Activated naive CD4-positive, alpha-beta T cell treated with anti-CD3 and anti-CD28 coated beads, Interleukin-2, amount 50 U/mL, for 24 hours (primary cell): ENCODE data around the gene PTPRD.

Experiments used
- H3K27ac Mint-ChIP-seq: one replicate; pipeline ENCODE4 v1.8.0; 2021; ENCODE audit warnings: mild to moderate bottlenecking, mixed read lengths
- H3K27me3 Mint-ChIP-seq: one replicate; pipeline ENCODE4 v1.8.0; 2021; ENCODE audit warnings: mixed read lengths
- H3K36me3 Mint-ChIP-seq: one replicate; pipeline ENCODE4 v1.8.0; 2021; ENCODE audit warnings: mixed read lengths
- H3K4me1 Mint-ChIP-seq: one replicate; pipeline ENCODE4 v1.8.0; 2021; ENCODE audit warnings: mixed read lengths
- H3K4me3 Mint-ChIP-seq: one replicate; pipeline ENCODE4 v1.8.0; 2021; ENCODE audit warnings: mild to moderate bottlenecking, mixed read lengths
- H3K9me3 Mint-ChIP-seq: one replicate; pipeline ENCODE4 v1.8.0; 2021; ENCODE audit warnings: mixed read lengths

PTPRD gene

DNA sequence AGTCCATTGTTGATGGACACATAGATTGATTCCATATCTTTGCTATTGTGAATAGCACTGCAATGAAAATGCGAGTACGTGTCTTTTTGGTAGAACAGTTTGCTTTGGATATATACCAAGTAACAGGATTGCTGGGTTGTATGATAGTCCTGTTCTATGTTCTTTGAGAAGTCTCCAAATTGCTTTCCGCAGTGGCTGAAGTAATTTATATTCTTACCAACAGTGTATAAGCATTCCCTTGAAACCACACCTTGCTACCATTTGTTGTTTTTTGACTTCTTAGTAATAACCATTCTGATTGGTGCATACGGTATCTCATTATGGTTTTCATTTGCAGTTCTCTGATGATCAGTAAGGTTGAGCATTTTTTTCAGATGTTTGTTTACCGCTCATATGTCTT lies 792.9 kb downstream of the PTPRD start:
- Mint-ChIP-seq H3K9me3 (no peaks in the 10 kb centered on the region), H3K36me3 (no peaks in the 10 kb centered on the region), H3K4me3 (no peak overlapping the region), H3K4me1 (no peaks in the 10 kb centered on the region), H3K27ac (no peak overlapping the region), H3K27me3 (no peaks in the 10 kb centered on the region)

DNA sequence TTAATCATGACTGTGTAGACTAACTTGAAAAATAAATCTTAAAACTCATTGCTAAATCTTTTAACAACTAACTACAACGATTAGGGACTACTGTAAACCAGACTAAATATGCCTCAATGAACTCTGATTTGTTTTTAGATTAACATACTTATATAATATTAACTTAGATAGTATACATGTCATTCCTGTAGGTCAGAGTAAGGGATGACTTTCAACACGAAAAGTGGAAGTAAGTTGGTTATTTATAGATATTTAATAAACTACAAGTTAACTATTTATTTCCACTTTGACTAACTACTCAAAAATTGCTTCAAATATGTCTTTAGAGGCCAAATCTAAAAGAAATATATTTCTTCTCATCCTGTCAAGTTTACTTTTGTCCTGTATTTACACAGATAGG lies 795.6 kb downstream of the PTPRD start:
- Mint-ChIP-seq H3K4me1 (no peaks in the 10 kb centered on the region), H3K27me3 (no peaks in the 10 kb centered on the region), H3K36me3 (no peaks in the 10 kb centered on the region), H3K9me3 (no peaks in the 10 kb centered on the region), H3K4me3 (no peak overlapping the region), H3K27ac (no peak overlapping the region)

DNA sequence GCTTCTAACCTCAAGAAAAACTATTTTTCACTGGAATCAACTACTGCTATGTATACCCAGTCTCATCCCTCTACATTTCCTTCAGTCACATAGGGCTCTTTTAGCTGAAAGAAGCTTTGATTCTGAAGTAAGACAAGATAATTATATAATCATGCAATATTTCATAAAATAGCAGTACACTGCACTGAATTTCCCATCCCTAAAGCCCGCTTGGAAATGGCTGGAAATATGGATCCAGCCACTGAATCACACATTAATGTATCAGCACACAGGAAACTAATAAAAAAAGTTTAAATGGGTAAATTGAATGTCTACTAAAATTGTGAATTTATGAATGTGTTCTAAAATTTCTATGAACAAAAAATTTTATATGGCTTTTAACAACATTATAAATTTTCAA lies 808.7 kb downstream of the PTPRD start:
- Mint-ChIP-seq H3K27me3 (no peaks in the 10 kb centered on the region), H3K4me3 (no peak overlapping the region), H3K36me3 (no peaks in the 10 kb centered on the region), H3K27ac (no peak overlapping the region), H3K4me1 (no peaks in the 10 kb centered on the region), H3K9me3 (no peaks in the 10 kb centered on the region)

DNA sequence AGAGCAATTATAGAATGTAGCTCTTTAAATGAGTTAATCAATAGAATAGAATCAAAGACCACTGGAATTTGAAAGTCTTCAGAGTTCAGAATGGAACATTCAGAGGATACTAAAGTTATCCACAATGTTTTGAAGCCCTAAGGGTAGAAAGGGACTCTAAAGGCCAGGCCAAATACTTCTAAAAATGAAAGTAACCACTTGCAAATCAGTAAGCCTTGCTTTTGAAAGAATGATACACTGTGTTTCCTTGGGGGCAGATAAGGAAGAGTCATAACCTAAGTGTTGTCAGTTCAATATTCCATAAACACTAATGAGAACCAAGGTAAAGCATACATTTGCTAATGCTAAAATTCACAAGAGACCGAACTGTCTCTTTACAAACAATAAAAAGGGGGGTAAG lies 813.5 kb downstream of the PTPRD start:
- H3K9me3 Mint-ChIP-seq: no peaks in the 10 kb centered on the region
- H3K36me3 Mint-ChIP-seq: no peaks in the 10 kb centered on the region

DNA sequence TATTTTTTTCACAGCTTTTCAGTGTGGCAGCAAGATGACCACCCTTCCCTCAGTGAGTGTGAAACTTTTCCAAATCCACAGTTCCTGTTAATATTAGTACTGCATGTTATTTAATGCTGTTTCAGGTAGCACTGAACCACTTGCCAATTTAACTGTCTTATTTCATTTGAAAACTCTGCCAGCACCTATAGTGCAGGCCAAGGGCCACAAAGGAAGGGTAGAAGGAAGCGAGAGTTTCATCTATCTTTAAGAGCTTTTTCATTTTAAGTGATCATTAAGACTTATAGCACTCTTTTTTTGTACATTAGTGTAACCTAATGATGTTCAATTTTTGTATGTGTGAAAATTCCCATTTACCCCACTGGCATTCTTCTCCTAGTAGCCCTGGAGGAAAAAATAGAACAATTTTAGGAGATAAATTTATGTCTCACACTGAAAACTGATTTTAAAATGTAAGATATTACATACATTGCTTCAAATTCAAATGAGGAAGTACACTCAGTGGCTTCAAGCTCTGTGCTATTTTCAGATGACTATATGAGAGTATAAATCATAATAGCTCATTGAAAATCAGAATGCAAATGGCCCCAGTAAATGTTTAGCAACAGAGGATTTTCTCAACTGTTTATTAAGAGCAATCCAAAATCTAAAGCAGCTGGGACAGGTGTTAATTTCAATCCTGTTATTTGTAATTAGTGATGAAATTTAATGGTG lies 820.5 kb downstream of the PTPRD start:
- Mint-ChIP-seq H3K4me1 (no peaks in the 10 kb centered on the region), H3K27ac (no peak overlapping the region), H3K36me3 (no peaks in the 10 kb centered on the region), H3K9me3 (no peaks in the 10 kb centered on the region), H3K4me3 (no peak overlapping the region), H3K27me3 (no peaks in the 10 kb centered on the region)

More for the DNA sequence above, 813.5 kb downstream of the PTPRD start:
- Mint-ChIP-seq H3K27me3 (no peaks in the 10 kb centered on the region), H3K27ac (no peak overlapping the region), H3K4me3 (no peak overlapping the region), H3K4me1 (no peaks in the 10 kb centered on the region)

- Mint-ChIP-seq H3K4me3 (no peak overlapping the region), H3K27ac (no peak overlapping the region), H3K4me1 (no peaks in the 10 kb centered on the region), H3K9me3 (no peaks in the 10 kb centered on the region), H3K36me3 (no peaks in the 10 kb centered on the region), H3K27me3 (no peaks in the 10 kb centered on the region)
Measured at GRCh38 chr9:9791611-9792010, 821.2 kb downstream of the PTPRD start.

- Mint-ChIP-seq H3K4me3 (no peak overlapping the region), H3K9me3 (no peaks in the 10 kb centered on the region), H3K27me3 (no peaks in the 10 kb centered on the region), H3K27ac (no peak overlapping the region), H3K36me3 (no peaks in the 10 kb centered on the region), H3K4me1 (no peaks in the 10 kb centered on the region)
Measured at GRCh38 chr9:9790216-9790872, 822.5 kb downstream of the PTPRD start.

DNA sequence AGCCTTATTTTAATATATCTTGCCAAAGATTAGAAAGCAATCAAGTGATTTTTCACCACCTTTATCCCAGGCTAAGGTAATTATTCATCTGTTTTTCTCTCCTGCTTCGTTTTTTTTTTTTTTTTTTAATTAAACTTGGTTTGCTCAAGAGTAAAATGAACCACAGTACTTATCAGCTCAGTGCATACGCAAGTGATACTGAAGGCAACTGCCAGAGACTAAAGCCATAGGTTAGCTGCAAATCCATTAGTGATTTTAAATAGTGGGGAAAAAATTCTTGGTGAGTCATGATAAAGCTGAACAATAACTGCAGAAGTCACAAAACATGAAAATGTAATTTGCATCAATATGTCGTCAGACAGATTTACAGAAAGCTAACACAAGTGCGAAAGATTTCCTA lies 829.1 kb downstream of the PTPRD start:
- Mint-ChIP-seq H3K27me3 (no peaks in the 10 kb centered on the region), H3K9me3 (no peaks in the 10 kb centered on the region), H3K4me1 (no peaks in the 10 kb centered on the region), H3K27ac (no peak overlapping the region), H3K36me3 (no peaks in the 10 kb centered on the region), H3K4me3 (no peak overlapping the region)

DNA sequence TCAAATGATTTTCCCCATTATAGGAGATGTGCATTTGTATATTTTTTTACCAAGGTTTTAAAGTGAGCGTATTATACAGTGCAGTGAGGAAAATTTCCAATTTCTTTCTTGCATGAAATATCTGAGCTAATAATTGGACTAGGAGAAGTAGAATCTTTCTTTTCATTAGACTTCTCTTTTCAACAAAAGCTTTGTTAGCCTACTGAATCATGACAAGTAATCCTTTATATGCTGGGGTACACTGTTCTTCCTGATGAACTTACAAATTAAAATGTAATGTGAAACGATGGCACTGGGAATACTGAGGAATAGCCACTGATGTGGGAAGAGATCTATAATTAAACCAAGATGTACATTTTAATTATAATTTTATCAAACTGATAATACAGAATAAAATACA lies 829.6 kb downstream of the PTPRD start:
- no peaks in the 10 kb centered on the region for H3K27me3 Mint-ChIP-seq
- no peaks in the 10 kb centered on the region for H3K9me3 Mint-ChIP-seq
- no peaks in the 10 kb centered on the region for H3K4me1 Mint-ChIP-seq
- H3K36me3 Mint-ChIP-seq: no peaks in the 10 kb centered on the region
- H3K4me3 Mint-ChIP-seq: no peak overlapping the region
- H3K27ac Mint-ChIP-seq: no peak overlapping the region

- no peak overlapping the region for H3K27ac Mint-ChIP-seq
- H3K4me1 Mint-ChIP-seq: no peaks in the 10 kb centered on the region
- H3K36me3 Mint-ChIP-seq: no peaks in the 10 kb centered on the region
- H3K27me3 Mint-ChIP-seq: no peaks in the 10 kb centered on the region
- H3K4me3 Mint-ChIP-seq: no peak overlapping the region
- H3K9me3 Mint-ChIP-seq: no peaks in the 10 kb centered on the region
Measured at GRCh38 chr9:9778293-9778692, 834.5 kb downstream of the PTPRD start.

GRCh38 chr9:9774471-9774870 lies 838.3 kb downstream of the PTPRD start:
- H3K27me3 Mint-ChIP-seq: no peaks in the 10 kb centered on the region
- no peaks in the 10 kb centered on the region for H3K36me3 Mint-ChIP-seq
- no peaks in the 10 kb centered on the region for H3K9me3 Mint-ChIP-seq
- H3K4me3 Mint-ChIP-seq: no peak overlapping the region
- H3K27ac Mint-ChIP-seq: no peak overlapping the region
- H3K4me1 Mint-ChIP-seq: no peaks in the 10 kb centered on the region

- Mint-ChIP-seq H3K4me3 (no peak overlapping the region), H3K27ac (no peak overlapping the region), H3K36me3 (no peaks in the 10 kb centered on the region), H3K27me3 (no peaks in the 10 kb centered on the region), H3K9me3 (no peaks in the 10 kb centered on the region), H3K4me1 (no peaks in the 10 kb centered on the region)
Measured at GRCh38 chr9:9771314-9771713, 841.5 kb downstream of the PTPRD start.

- Mint-ChIP-seq H3K9me3 (no peaks in the 10 kb centered on the region), H3K27me3 (no peaks in the 10 kb centered on the region)
Measured at GRCh38 chr9:9764821-9765220, 848.0 kb downstream of the PTPRD start.

DNA sequence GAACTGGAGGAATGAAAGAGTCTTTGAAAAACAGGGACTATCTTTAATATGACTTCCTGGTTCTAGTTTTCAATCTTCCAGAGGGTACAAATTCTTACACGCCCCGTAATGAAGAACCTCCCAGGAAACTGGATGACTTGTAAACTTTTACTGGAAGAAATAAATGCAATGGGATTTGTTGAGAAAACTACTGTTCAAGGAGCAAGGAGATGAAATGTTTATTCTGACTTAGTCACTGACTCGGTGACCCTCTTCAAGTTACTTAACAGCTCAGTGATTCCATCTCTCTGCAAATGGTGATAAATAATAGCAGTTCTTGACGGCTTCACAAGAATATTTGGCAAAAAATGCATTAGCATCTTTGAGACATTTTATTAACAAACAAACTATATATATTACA lies 858.6 kb downstream of the PTPRD start:
- Mint-ChIP-seq H3K27me3 (no peaks in the 10 kb centered on the region), H3K4me1 (no peaks in the 10 kb centered on the region), H3K36me3 (no peaks in the 10 kb centered on the region), H3K27ac (no peak overlapping the region), H3K9me3 (peaks cover 4% of the 10 kb centered on the region), H3K4me3 (no peak overlapping the region)

More at GRCh38 chr9:9764821-9765220, 848.0 kb downstream of the PTPRD start:
- no peaks in the 10 kb centered on the region for H3K4me1 Mint-ChIP-seq
- H3K27ac Mint-ChIP-seq: no peak overlapping the region
- no peak overlapping the region for H3K4me3 Mint-ChIP-seq
- no peaks in the 10 kb centered on the region for H3K36me3 Mint-ChIP-seq

GRCh38 chr9:9753266-9753665 lies 859.5 kb downstream of the PTPRD start:
- Mint-ChIP-seq H3K27ac (no peak overlapping the region), H3K4me1 (no peaks in the 10 kb centered on the region), H3K36me3 (no peaks in the 10 kb centered on the region), H3K27me3 (no peaks in the 10 kb centered on the region), H3K4me3 (no peak overlapping the region), H3K9me3 (peaks cover 4% of the 10 kb centered on the region)

DNA sequence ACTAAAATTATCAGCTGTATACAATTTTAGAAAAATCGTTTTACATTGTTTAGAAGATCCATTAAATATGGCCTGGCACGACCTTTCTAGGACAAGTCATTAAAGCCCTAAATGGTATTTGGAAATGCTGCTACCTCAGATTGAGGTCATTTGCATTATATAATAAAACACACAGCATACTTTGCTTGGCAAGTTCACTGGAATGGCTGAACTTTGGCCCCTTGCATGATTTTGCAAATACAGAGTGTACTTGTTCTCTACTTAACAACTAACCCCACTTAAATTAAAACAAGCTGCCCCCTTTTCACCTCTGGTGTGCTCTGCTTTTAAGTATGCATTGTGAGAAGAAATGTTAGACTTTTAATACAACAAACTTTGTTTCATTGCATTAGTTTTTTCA lies 860.1 kb downstream of the PTPRD start:
- Mint-ChIP-seq H3K4me3 (no peak overlapping the region), H3K4me1 (no peaks in the 10 kb centered on the region), H3K9me3 (peaks cover 4% of the 10 kb centered on the region), H3K36me3 (no peaks in the 10 kb centered on the region), H3K27me3 (no peaks in the 10 kb centered on the region), H3K27ac (no peak overlapping the region)

DNA sequence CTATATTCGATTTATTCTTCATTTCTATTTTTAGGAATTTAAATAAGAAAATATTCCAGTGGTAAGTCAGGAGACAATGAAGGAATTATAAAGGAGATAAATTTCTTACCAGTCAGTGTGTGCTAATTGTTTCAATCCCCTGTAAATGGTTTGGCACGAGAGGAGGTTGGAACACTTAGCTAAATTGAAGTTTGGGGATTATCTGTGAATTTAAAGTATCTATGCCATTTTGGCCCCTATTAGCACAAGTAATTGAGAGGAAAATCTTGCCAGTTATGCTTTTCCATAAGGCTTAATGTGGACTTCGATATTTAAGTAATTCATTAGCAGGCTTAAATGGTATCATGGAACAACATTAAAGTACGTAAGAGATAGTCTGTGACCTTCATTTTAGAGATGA lies 860.8 kb downstream of the PTPRD start:
- Mint-ChIP-seq H3K27ac (no peak overlapping the region), H3K4me3 (no peak overlapping the region), H3K9me3 (peaks cover 4% of the 10 kb centered on the region), H3K27me3 (no peaks in the 10 kb centered on the region), H3K36me3 (no peaks in the 10 kb centered on the region), H3K4me1 (no peaks in the 10 kb centered on the region)
